ENCODE measurements around the gene TNFRSF12A. TPM values are rescaled to one million over a fixed set of nuclear protein-coding genes. Genes with fewer than 3 reads are reported as not detected.

The TNFRSF12A gene
- total RNA-seq, 2 donors from 2014 or later: 7.6 to 14.6 TPM

DNA sequence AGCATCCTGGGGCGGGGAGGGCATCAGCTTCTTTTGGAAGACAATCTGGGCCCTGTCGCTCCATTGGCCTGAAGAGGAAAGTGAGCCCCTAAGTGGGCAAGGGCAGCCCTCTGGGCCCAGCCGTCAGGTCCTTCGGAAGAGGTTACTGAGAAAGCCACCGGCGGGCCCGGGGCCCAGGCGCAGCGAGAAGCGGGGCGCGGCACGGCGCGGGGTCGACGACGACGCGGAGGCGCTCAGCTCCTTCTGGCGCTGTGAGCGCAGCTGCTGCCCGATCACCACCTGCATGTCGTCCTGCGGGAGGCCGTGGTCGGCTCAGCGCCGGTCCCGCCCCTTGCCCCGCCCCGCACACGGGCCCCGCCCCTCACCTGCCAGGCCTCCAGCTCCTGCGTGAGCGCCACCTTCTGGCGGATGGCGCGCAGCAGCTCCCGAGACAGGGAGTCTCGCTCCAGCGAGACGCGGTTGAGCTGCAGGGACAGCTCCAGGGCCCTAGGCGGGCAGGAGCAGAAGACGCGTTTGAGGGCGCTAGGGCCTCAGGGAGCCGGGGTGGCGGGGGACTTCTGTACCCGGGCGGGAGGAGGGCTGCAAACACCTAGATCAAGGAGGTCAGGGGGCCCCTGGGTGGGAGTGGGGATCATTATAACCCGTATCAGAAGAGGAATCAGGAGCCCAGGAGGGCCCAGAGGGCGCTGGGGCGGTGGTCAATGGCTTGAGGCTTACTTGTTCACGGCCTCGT, 8.0 kb downstream of the TNFRSF12A start:
- peak; percentile 83 to 96 for DNase-seq (ENCODE audit: low spot score in 2 of 2)
- peaks cover 5 to 29% of the 10 kb centered on the region in 2 donors for H3K36me3 Mint-ChIP-seq
- peak; percentile 43 to 56 for ATAC-seq
- no peak overlapping the region for H3K27ac Mint-ChIP-seq
- H3K9me3 Mint-ChIP-seq: no peaks in the 10 kb centered on the region

DNA sequence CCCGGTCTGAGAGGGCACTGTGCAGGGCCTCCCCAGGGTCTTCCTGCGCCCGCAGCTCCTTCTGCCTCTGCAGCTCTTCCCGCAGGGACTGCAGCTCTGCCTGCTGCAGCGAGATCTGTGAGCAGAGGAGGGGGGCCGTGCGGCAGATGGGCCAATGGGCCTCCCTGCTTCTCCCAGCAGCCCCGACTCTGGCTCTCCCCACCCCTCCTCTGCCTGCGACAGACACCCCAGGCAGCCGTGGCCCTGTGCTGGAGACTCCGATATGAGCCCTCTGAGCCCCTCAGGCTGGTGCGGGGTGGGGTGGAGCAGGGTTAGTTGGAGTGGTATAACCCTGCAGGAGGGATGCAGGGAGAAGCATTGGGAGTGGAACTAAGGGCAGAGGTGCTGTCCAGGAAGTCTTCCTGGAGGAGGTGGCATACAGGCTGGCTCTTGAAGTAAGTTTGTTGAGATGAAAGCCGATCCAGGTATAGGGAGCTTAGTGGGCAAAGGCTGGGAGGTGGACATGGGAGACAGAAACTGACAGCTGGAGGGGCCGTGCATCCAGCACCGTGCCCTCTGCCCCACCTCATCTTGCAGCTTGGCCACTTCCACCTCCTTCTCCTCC, 8.7 kb downstream of the TNFRSF12A start:
- H3K36me3 Mint-ChIP-seq: peaks cover 5 to 29% of the 10 kb centered on the region in 2 donors
- no peak overlapping the region for H3K27ac Mint-ChIP-seq
- no peak for ATAC-seq
- no peaks in the 10 kb centered on the region for H3K9me3 Mint-ChIP-seq
- DNase-seq (ENCODE audit: low spot score in 2 of 2): no peak

DNA sequence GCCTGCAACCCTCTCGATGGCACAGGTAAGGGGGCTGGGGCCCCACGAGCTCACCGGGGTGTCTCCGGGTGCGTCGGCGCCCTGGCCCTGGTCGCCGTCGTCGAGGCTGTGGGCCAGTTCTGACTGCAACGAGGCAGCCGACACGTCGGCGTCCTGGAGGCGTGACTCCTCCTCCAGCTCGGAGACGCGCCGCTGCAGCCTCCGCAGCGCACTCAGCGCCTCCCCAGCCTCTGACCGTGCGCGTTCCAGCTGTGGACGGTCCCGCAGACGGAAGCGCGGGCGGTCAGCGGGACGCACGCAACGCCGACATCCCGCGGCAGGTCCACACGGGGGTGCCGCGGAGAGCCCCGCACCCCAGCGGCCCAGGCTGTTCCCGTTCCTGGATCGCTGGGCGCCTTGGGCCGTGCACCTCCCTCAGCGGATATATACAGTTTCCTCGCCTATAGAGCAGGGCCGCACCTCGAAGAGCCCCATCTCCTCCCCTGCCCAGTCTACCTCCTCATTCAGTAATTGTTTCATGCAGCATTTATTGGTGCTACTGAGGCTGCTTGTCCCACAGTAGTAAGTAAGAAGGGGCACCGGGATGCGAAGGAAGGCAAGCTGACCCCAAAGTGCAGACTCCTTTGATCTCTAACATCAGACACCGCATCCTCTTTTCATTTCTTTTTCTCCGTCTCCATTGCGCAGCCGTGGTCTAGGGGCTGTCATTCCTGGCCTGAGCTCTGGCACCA, 9.5 kb downstream of the TNFRSF12A start:
- ATAC-seq (peak; percentile 43 to 65), DNase-seq (ENCODE audit: low spot score in 2 of 2) (peak in 1 of 2 donors; percentile 70)
- H3K9me3 Mint-ChIP-seq: no peaks in the 10 kb centered on the region
- peaks cover 0 to 24% of the 10 kb centered on the region in 2 donors for H3K36me3 Mint-ChIP-seq
- H3K27ac Mint-ChIP-seq: peak overlapping the region in 1 of 2 donors; percentile 55

DNA sequence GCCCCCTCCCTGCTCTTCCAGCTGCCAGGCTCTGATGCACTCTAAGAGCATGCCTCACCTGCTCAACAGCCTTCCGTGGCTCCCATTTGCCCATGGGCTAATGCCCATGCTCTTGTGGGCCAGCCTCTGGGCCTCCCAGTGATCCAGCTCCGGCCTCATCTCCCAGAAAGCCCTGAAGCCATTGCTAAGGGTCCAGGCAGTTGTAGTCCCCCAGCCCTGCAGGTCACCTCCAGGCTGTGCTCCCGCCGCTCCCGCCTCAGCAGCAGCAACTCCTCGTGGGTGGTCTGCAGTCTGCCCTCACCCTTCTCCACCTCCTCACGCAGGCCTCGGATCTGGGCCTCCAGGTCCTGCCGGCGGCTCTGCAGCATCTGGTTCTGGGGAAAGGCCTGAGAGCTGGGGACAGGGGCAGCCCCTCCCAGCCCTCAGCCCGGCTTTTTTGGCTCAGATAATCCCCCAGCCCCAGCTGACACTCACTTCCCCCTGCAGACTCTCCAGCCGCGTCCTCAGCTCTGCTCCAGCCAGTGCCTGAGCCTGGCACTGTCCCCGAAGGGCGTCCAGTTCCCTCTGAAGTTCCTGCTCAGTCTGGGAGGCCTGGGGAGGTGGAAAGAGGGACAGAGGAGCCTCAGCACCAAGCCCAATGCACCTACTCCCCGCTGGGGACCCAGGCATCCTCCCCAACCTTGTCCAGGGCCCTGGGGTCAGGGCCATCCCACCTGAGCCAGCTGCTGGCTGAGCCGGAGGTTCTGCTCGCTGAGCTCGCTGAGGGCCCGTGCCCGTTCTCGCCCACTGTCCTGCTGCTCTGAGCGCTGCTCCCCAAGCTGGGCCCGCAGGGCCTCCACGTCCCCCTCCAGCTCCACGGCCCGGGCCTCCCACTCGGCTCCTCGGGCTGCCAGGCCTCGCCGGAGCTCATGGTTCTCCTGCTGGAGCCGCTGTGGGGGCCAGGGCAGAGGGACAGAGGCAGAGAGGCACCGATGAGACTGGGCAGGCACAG, 10.3 kb downstream of the TNFRSF12A start:
- DNase-seq (ENCODE audit: low spot score in 2 of 2) (no peak), ATAC-seq (no peak)
- Mint-ChIP-seq H3K9me3 (no peaks in the 10 kb centered on the region), H3K36me3 (peaks cover 0 to 24% of the 10 kb centered on the region in 2 donors), H3K27ac (peak overlapping the region in 1 of 2 donors; percentile 55)

DNA sequence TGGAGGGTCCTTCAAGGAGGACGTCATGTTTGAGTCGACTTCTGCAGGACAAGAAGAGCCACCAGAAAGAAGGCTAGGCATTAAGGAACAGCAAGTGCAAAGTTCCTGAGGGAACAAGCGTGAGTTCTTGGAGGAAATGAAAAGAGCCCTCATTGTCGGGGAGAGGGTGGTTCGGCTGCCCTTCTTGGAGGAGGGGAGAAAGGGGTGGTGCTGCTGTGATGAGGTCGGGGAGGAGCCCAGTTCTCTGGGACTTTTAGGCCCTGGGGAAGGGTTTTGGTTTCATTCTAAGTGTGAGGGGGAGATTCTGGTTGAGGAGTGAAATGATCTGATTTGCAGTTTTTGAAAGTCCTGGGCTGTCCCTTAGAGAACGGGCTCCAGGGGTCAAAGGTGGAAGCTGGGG, 12.5 kb downstream of the TNFRSF12A start:
- DNase-seq (ENCODE audit: low spot score in 2 of 2) (no peak), ATAC-seq (no peak)
- Mint-ChIP-seq H3K36me3 (peaks cover 0 to 16% of the 10 kb centered on the region in 2 donors), H3K27ac (no peak overlapping the region), H3K9me3 (no peaks in the 10 kb centered on the region)

DNA sequence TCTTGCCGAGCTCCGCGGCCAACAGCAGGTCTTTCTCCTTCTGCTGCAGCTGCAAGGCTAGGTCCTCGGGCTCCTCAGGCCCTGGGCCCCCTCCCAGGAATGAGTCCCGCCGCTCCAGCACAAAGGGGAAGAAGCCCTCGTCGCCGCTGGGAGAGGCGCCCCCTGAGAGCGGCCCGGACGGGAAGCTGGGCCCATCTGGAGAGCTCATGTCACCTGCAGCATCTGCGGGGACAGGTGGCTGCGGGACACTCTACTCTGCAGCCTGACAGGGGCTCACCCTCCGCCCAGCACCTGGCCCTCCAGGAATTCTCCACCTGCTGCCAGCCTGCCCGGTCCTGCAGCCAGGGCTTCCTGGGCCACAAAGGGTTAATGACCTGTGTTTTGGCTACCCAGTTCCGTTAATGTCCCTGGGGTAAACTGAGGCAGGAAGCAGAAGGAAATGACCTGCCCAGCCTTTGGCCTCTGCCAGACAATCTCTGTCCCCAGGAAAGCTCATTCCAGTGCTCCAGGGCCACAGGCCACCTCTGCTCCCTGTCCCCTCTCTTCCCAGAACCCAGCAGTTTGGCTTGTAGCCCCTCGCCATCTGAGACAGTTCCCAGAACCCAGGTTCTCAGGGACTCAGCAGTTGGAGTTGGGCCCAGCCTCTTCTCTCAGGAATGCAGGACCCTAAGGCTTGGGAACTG, 15.3 kb downstream of the TNFRSF12A start:
- no peak for ATAC-seq
- Mint-ChIP-seq H3K27ac (no peak overlapping the region), H3K9me3 (no peaks in the 10 kb centered on the region), H3K36me3 (no peaks in the 10 kb centered on the region)
- no peak for DNase-seq (ENCODE audit: low spot score in 2 of 2)

DNA sequence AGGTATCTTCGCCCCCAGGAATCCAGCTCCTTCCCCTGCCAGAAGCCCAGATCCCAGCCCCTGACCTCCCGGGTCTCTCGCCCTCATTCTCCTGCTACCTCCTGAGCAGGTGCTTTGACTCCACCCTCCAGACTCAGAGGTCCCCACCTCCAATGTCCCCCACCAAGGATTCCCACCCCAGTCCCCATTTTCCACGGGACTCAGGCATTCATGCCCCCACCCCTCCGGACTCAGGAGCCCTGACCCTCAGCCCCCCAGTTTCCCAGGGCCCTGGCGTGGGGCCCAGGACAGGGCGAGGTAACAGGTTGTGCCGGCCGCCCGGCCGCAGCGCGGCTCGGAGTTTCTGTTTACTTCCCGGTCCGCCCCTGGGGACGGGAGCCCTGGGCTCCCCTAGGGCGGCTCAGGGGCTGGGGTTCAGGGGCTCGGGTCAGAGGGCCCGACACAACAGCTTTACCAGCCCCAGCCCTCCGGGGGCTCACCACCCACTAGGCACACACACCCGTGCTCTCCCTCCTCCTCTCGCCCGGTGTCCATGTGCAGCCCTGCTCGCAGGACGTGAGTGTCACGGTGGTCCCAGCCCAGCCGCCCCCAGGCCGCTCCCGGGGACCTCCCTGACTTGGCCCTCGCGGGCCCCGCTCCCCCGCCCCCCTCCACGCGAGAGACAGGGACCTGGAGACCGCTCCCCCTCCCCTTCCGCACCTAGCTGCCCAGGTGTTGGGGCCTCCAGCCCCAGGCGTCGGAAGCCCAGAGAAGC, 16.0 kb downstream of the TNFRSF12A start:
- no peaks in the 10 kb centered on the region for H3K36me3 Mint-ChIP-seq
- H3K9me3 Mint-ChIP-seq: no peaks in the 10 kb centered on the region
- no peak for DNase-seq (ENCODE audit: low spot score in 2 of 2)
- no peak overlapping the region for H3K27ac Mint-ChIP-seq
- ATAC-seq: no peak

DNA sequence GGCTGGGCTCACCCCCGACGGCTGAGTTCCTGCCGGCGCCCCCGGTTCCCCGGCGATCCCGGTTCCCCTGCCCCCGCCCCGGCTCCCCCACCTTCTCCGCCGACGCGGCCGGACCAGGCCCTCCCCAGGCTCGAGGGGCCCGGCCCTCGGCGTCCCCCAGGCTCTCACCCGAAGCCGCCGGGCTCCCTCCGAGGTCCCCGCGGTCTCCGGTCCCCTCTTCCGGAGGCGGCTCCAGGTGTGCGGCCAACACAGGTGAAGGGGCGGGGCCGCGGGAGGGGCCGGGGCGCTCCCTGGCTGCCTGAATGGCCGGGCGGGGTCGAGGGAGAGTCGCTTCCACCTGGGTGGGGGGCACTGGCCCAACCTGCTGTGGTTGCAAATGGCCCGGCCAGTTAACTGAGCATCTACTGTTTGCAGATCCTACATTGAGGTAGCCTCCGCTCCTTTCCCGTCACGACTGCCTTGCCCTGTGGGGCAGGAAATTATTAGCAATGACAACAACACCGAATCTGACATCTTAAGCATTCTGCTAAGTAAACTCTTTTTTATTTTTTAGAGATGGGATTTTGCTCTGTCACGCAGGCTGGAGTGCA, 16.7 kb downstream of the TNFRSF12A start, which contains the start of gene BICDL2:
Gene BICDL2, minus strand, starts transcription at position 219 of the 590 bp plus-strand sequence. CDS start 1,448 bp downstream, outside the sequence.
- Mint-ChIP-seq H3K27ac (no peak within 1 kb of the TSS), H3K36me3 (no peaks in the 10 kb centered on the region), H3K9me3 (no peaks in the 10 kb centered on the region)
- DNase-seq (ENCODE audit: low spot score in 2 of 2): no peak
- no peak for ATAC-seq

DNA sequence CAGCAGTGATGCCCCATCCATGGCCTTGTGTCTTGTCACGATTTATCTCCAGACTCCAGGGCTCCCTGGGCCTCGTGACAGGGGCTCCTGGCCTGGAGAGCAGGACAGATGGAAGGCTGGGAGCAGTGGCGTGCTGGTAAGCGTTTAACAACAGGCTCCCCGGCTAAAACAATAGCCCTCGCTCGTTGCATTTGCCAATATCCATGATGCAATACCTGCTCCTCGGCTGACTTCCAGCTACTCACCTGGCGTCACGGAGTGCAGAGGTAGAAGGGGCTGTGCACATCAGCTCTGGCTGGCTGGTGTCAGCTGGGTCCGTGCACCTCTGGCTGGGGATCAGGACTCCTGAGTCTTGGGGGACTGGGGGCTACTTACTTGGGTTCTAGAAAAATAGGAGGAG, 18.1 kb downstream of the TNFRSF12A start:
- ATAC-seq (no peak), DNase-seq (ENCODE audit: low spot score in 2 of 2) (no peak)
- Mint-ChIP-seq H3K36me3 (no peaks in the 10 kb centered on the region), H3K27ac (no peak overlapping the region), H3K9me3 (no peaks in the 10 kb centered on the region)

DNA sequence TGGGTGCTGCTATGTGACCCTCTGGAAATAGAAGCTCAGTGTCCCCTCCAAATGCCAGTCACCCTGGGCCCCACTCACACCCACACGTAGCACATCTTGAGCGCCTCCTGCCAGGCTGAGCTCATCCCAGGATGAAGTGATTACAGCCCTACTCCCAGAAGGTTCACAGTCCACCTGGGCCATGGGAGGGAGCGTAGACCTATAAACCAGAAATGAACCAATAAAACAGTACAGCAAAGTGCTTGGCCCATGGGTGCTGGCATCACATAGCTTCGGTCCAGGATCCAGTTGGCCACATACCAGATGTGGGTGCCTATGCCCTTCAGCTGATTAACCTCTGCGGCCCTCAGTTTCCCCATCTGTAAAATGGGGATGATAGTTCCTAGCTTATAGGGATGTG, 18.7 kb downstream of the TNFRSF12A start:
- ATAC-seq: no peak
- Mint-ChIP-seq H3K36me3 (no peaks in the 10 kb centered on the region), H3K9me3 (no peaks in the 10 kb centered on the region), H3K27ac (no peak overlapping the region)
- no peak for DNase-seq (ENCODE audit: low spot score in 2 of 2)

DNA sequence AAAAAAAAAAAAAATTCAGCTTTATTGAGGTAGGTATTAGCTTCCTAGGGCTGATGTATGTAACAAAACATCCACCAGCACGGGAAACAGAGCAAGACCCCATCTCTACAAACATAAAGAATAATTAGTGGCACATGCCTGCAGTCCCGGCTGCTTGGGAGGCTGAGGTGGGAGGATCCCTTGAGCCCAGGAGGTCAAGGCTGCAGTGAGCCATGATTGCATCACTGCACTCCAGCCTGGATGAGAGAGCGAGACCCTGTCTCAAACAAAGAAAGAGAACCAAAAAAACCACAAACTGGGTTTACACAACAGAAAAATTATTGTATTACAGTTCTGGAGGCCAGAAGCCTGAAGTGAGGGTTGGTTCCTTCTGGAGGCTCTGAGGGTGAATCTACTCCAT, 22.2 kb downstream of the TNFRSF12A start:
- no peak for ATAC-seq
- H3K27ac Mint-ChIP-seq: no peak overlapping the region

DNA sequence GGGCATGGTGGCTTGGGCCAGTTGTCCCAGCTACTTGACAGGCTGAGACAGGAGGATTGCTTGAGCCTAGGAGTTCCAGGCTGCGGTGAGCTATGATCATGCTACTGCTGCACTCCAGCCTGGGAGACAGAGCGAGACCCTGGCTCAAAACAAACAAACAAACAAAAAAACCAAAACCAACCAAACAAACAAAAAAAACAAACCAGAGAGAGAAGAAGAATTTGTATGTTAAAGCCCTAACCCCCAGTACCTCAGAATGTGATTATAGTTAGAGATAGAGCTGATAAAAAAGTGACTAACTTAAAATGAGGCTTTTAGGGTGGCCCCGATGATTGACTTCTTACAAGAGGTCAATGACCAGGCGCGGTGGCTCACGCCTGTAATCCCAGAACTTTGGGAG, 24.5 kb downstream of the TNFRSF12A start:
- no peaks in the 10 kb centered on the region for H3K36me3 Mint-ChIP-seq
- ATAC-seq (no peak), DNase-seq (ENCODE audit: low spot score in 2 of 2) (no peak)
- no peak overlapping the region for H3K27ac Mint-ChIP-seq
- H3K9me3 Mint-ChIP-seq: no peaks in the 10 kb centered on the region

More for the DNA sequence above, 22.2 kb downstream of the TNFRSF12A start:
- H3K36me3 Mint-ChIP-seq: no peaks in the 10 kb centered on the region
- DNase-seq (ENCODE audit: low spot score in 2 of 2): no peak
- no peaks in the 10 kb centered on the region for H3K9me3 Mint-ChIP-seq

DNA sequence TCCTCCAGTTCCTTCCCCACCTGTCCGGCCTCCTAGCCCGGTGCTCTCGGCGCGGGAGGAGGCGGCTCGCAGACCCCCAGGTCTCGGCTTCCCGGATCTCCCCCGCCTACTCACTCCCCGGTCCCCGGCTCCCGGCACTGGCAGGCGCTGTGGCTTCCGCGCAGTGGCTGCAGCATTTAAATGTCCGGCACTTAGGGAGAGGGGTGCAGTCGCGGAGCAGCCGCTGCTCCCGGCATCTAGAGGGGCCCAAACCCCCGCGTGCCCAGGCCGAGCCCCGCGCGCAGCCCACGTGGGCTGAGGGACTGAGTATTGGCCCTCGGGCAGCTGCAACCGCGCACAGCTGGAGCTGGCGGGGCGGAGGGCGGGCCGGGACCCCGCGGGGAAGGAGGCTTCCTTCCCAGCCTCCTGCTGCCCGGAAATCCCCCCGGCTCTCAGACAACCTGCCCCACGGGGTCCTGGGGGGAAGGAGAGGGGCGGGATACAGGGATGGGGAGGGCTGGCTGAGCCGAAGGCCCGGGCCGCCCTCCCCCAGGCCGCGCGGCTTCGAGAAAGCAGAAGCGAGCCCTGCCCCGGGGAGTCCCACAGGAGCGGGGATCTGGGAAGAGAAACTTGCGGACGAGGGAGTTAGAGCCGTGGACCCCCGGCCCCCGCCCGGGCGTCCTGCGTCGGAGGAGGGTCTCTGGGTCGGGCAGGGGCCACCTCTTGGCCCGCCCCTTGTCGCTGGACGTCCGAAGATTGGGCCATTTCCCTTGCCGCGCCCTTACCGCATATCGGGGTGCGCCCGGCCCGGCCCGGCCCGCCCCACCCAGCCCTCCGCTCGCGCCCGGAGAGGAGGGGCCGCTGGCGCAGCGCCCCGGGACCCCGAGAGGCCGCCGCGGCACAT, 25.8 kb downstream of the TNFRSF12A start, which contains the start of gene MMP25:
Gene MMP25, plus strand, starts transcription at position 804 of the 883 bp plus-strand sequence. CDS start 357 bp downstream, outside the sequence.
- DNase-seq (ENCODE audit: low spot score in 2 of 2) (no peak), ATAC-seq (peak; percentile 30 to 53)
- peak within 1 kb of the TSS in 1 of 2 donors; percentile 50 for H3K27ac Mint-ChIP-seq
- no peaks in the 10 kb centered on the region for H3K9me3 Mint-ChIP-seq
- no peaks in the 10 kb centered on the region for H3K36me3 Mint-ChIP-seq
